ENCODE measurements around the gene DGUOK. TPM values are rescaled to one million over a fixed set of nuclear protein-coding genes. Genes with fewer than 3 reads are reported as not detected.

The DGUOK gene
- polyA plus RNA-seq, 1 donor from 2014 or later = 168 TPM

DNA sequence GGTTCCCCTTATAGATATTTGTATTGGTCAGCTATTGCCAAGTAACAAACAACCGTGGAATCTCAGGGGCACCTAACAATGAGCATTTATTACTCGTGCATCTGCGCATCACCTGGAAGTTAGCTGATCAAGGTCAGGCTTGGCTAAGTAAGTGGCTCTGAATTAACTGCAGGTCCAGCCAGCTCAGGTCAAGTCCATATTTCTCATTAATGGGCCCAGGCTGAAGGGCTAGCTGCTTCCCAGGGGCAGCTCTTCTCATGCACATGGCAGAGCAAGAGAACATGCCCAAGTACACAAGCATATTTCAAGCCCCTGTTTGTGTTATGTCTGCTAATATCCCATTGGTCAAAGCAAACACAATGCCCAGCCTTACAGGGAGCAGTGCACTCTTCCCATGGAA, 7.8 kb upstream of the DGUOK start:
- H4K20me1 ChIP-seq (ENCODE audit: insufficient read depth) = no peaks in the 10 kb centered on the region
- H2AFZ ChIP-seq (ENCODE audit: low read depth, low read length) = no peak overlapping the region
- H3K9me3 ChIP-seq (ENCODE audit: low read length) = no peaks in the 10 kb centered on the region
- H3F3A ChIP-seq (ENCODE audit: insufficient read depth, low read length, poor library complexity, severe bottlenecking) = no peaks in the 10 kb centered on the region
- TF ChIP-seq SMC3 (conservative IDR thresholded peaks at IDR 0.05; ENCODE audit: poor library complexity) (no peak), EP300 (conservative IDR thresholded peaks at IDR 0.05; ENCODE audit: poor library complexity, severe bottlenecking) (no peak)
- TF ChIP-seq, protein P1, sequence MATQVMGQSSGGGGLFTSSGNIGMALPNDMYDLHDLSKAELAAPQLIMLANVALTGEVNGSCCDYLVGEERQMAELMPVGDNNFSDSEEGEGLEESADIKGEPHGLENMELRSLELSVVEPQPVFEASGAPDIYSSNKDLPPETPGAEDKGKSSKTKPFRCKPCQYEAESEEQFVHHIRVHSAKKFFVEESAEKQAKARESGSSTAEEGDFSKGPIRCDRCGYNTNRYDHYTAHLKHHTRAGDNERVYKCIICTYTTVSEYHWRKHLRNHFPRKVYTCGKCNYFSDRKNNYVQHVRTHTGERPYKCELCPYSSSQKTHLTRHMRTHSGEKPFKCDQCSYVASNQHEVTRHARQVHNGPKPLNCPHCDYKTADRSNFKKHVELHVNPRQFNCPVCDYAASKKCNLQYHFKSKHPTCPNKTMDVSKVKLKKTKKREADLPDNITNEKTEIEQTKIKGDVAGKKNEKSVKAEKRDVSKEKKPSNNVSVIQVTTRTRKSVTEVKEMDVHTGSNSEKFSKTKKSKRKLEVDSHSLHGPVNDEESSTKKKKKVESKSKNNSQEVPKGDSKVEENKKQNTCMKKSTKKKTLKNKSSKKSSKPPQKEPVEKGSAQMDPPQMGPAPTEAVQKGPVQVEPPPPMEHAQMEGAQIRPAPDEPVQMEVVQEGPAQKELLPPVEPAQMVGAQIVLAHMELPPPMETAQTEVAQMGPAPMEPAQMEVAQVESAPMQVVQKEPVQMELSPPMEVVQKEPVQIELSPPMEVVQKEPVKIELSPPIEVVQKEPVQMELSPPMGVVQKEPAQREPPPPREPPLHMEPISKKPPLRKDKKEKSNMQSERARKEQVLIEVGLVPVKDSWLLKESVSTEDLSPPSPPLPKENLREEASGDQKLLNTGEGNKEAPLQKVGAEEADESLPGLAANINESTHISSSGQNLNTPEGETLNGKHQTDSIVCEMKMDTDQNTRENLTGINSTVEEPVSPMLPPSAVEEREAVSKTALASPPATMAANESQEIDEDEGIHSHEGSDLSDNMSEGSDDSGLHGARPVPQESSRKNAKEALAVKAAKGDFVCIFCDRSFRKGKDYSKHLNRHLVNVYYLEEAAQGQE (IDR thresholded peaks at IDR 0.05; ENCODE audit: borderline replicate concordance) = no peak
- H3K9ac ChIP-seq (ENCODE audit: low read length) = no peak overlapping the region
- H3K36me3 ChIP-seq (ENCODE audit: insufficient read depth, low read length) = no peaks in the 10 kb centered on the region
- no peak overlapping the region for H3K27ac ChIP-seq (ENCODE audit: low read length)
- H3K4me2 ChIP-seq (ENCODE audit: low read length) = no peak overlapping the region
- no peaks in the 10 kb centered on the region for H3K79me2 ChIP-seq (replicated peaks; ENCODE audit: insufficient read depth, low read length)
- no peaks in the 10 kb centered on the region for H3K27me3 ChIP-seq (ENCODE audit: insufficient read depth, low read depth, low read length)
- H3K4me3 ChIP-seq (ENCODE audit: low read length) = no peak overlapping the region
- no peaks in the 10 kb centered on the region for H3K9me2 ChIP-seq (ENCODE audit: insufficient read depth, low read length)

DNA sequence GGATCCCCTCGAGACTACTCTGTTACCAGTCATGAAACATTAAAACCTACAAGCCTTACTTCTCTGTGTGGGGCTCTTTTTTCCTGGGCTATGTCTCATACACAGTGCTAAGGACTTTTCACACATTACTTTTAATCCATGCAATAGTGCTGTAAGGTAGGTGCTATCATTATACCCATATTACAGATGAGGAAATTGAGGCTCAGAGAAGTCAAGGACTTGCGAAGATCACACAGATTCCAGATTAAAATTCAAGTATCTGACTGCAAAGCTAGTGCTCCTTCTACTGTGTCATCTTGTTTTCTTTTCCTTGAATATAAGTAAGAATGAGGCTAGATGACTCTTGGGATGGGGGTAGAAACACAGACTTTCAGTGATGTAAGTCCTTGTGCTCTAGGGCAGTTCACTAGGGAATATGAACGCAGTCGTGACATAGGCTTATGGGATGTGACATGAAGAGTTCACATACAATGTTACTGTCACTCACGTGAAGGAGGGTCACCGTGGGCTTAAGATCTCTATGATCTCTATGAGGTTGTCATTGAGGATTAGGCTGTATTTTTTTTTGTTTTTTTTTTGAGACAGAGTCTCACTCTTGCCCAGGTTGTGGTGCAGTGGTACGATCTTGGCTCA, 7.0 kb upstream of the DGUOK start:
- no peaks in the 10 kb centered on the region for H3K9me2 ChIP-seq (ENCODE audit: insufficient read depth, low read length)
- no peaks in the 10 kb centered on the region for H3F3A ChIP-seq (ENCODE audit: insufficient read depth, low read length, poor library complexity, severe bottlenecking)
- no peaks in the 10 kb centered on the region for H3K36me3 ChIP-seq (ENCODE audit: insufficient read depth, low read length)
- no peak overlapping the region for H3K9ac ChIP-seq (ENCODE audit: low read length)
- no peak overlapping the region for H3K4me3 ChIP-seq (ENCODE audit: low read length)
- no peaks in the 10 kb centered on the region for H3K9me3 ChIP-seq (ENCODE audit: low read length)
- H3K27me3 ChIP-seq (ENCODE audit: insufficient read depth, low read depth, low read length) = no peaks in the 10 kb centered on the region
- no peak overlapping the region for H3K4me2 ChIP-seq (ENCODE audit: low read length)
- H3K27ac ChIP-seq (ENCODE audit: low read length) = no peak overlapping the region
- TF ChIP-seq SMC3 (conservative IDR thresholded peaks at IDR 0.05; ENCODE audit: poor library complexity) = no peak
- no peak for TF ChIP-seq RAD21 (conservative IDR thresholded peaks at IDR 0.05)
- TF ChIP-seq EZH2 (IDR thresholded peaks at IDR 0.05; ENCODE audit: borderline replicate concordance, insufficient read depth, low read length, poor library complexity, severe bottlenecking) = no peak
- TF ChIP-seq TAF1 (IDR thresholded peaks at IDR 0.05; ENCODE audit: low read depth) = no peak
- no peak for TF ChIP-seq EP300 (conservative IDR thresholded peaks at IDR 0.05; ENCODE audit: poor library complexity, severe bottlenecking)
- TF ChIP-seq POLR2AphosphoS5 (IDR thresholded peaks at IDR 0.05) = no peak
- TF ChIP-seq MXI1 (conservative IDR thresholded peaks at IDR 0.05; ENCODE audit: poor library complexity, severe bottlenecking) = no peak
- TF ChIP-seq, protein P1 (IDR thresholded peaks at IDR 0.05; ENCODE audit: borderline replicate concordance) = no peak
- TF ChIP-seq, protein P2, sequence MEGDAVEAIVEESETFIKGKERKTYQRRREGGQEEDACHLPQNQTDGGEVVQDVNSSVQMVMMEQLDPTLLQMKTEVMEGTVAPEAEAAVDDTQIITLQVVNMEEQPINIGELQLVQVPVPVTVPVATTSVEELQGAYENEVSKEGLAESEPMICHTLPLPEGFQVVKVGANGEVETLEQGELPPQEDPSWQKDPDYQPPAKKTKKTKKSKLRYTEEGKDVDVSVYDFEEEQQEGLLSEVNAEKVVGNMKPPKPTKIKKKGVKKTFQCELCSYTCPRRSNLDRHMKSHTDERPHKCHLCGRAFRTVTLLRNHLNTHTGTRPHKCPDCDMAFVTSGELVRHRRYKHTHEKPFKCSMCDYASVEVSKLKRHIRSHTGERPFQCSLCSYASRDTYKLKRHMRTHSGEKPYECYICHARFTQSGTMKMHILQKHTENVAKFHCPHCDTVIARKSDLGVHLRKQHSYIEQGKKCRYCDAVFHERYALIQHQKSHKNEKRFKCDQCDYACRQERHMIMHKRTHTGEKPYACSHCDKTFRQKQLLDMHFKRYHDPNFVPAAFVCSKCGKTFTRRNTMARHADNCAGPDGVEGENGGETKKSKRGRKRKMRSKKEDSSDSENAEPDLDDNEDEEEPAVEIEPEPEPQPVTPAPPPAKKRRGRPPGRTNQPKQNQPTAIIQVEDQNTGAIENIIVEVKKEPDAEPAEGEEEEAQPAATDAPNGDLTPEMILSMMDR (IDR thresholded peaks at IDR 0.05; ENCODE audit: poor library complexity, severe bottlenecking) = no peak
- no peaks in the 10 kb centered on the region for H3K79me2 ChIP-seq (replicated peaks; ENCODE audit: insufficient read depth, low read length)
- no peaks in the 10 kb centered on the region for H4K20me1 ChIP-seq (ENCODE audit: insufficient read depth)
- no peak overlapping the region for H2AFZ ChIP-seq (ENCODE audit: low read depth, low read length)

Data from neural cell (in vitro differentiated cells).